Activated T-helper 1 cell treated with Interleukin-2 at 50 U/mL for 16 hours (primary cell): ENCODE results near the gene CFAP47.
"Not testable (repeated sequence)": the region's sequence is repeated elsewhere in the genome, so short reads cannot be mapped to it uniquely, and the experiment has no call there.

Experiments
- DNase-seq: peaks from one replicate; pipeline ENCODE4 v3.0.0-alpha.2; 2020; ENCODE audit warnings: low read depth

CFAP47 gene

DNA sequence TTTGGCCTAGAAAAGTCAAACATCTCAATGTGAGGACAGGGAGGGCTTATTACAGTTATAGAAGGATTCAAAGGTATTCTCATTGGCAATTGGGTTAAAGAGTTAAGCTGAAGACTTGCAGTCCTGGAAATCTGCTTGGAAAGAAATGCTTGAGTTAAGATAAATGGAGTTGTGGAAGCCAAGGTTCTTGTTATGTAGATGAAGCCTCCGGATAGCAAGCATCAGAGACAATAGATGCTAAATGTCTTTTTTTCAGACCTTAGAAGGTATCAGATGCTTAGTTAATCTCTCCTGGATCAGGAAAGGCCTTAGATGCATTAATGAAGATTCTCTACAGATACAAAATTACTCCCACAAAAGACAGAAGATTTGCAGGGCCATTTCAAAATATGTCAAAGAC, 299.3 kb downstream of the CFAP47 start:
- no peak for DNase-seq

DNA sequence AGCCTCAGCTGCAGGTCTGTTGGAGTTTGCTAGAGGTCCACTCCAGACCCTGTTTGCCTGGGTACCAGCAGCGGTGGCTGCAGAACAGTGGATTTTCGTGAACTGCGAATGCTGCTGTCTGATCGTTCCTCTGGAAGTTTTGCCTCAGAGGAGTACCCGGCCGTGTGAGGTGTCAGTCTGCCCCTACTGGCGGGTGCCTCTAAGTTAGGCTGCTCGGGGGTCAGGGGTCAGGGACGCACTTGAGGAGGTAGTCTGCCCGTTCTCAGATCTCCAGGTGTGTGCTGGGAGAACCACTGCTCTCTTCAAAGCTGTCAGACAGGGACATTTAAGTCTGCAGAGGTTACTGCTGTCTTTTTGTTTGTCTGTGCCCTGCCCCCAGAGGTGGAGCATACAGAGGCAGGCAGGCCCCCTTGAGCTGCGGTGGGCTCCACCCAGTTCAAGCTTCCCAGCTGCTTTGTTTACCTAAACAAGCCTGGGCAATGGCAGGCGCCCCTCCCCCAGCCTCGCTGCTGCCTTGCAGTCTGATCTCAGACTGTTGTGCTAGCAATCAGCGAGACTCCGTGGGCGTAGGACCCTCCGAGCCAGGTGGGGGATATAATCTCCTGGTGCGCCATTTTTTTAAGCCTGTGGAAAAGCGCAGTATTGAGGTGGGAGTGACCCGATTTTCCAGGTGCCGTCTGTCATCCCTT, 315.4 kb downstream of the CFAP47 start:
- DNase-seq, result not testable (repeated sequence)

- no peak for DNase-seq
Observed at GRCh38 chrX:36241397-36241796, 321.9 kb downstream of the CFAP47 start.

- DNase-seq, result no peak
Observed at GRCh38 chrX:36266155-36266554, 346.6 kb downstream of the CFAP47 start.

- DNase-seq, result no peak
Observed at GRCh38 chrX:36310136-36310535, 390.6 kb downstream of the CFAP47 start.

GRCh38 chrX:36314303-36314702, 394.8 kb downstream of the CFAP47 start:
- DNase-seq, result no peak

DNA sequence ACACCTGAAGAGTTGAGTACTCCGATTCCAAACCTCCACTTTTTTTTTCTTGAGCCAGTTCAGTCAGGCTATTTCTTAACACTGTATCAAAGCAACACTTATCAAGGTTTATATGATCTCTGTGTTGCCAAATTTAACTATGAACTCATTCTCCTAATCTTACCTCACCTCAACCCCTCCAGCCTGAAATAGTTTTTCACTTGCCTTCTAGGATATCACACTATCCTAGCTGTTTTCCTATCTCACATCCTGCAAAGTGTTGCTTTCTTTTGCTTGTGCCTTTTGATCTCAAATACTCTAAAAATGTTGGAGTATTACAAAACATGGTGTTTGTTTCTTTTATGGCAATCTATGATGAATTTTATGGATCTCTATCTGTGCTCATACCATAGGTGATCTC, 415.0 kb downstream of the CFAP47 start:
- no peak for DNase-seq

- no peak for DNase-seq
Observed at GRCh38 chrX:36336751-36337150, 417.2 kb downstream of the CFAP47 start.

- DNase-seq, result no peak
Observed at GRCh38 chrX:36344301-36344700, 424.8 kb downstream of the CFAP47 start.

DNA sequence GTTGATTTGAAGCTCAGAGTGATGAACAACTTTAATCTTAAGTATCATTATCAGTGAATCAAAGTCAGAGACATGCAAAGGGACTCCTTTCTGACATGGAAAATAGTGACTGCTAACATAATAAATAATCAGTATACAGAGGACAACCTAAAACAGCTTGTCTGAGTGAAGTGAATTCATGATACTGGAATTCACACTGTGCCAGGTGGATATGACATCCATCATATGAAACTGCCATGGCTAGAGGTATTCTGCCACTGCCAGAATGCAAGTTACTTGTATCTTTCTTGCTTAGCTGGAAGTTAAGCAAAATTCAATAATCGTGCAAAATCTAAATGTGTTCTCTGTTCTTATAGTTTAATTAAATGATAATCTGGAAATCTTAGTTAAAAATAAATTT, 429.0 kb downstream of the CFAP47 start:
- DNase-seq, result no peak

- DNase-seq, result no peak
Observed at GRCh38 chrX:36357855-36358254, 438.3 kb downstream of the CFAP47 start.

DNA sequence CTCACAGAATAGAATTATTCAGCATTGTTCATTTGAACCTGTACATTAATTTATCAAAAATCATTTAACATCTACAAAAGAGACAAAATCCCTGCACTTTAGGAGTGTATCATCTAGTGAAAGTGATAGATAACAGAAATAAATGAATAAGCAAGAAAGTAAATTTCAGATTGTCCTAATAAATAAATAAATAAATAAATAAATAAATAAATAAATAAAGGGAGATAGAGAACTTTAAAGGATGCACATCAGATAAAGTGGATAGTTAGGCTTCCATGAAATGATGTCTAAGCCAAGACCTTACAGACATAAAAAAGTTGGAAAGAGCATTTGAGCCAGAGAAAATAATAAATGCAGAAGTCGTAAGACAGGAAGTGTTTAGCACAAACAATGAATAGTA, 444.7 kb downstream of the CFAP47 start:
- no peak for DNase-seq

GRCh38 chrX:36383495-36383894, 464.0 kb downstream of the CFAP47 start:
- no peak for DNase-seq

DNA sequence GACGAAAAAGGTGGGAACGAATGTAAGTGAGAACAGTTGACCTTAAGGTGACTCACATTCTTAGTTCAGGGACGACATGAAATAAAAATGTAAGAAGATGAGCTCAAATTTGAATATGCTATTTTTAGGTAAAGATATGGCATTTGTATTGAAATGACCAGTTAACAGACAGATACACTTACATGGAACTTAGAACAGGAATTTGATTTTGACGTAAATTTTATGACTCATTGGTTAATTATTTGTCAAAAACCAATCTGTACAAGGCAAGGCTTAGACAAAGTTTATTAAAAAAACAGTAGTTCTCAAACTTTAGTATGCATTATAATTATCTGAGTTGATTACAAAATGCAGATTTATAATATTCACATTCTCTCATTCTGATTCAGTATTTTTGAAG, 469.4 kb downstream of the CFAP47 start:
- no peak for DNase-seq

GRCh38 chrX:36401774-36402173, 482.2 kb downstream of the CFAP47 start:
- DNase-seq, result no peak

- no peak for DNase-seq
Observed at GRCh38 chrX:36407836-36408235, 488.3 kb downstream of the CFAP47 start.

GRCh38 chrX:36414056-36414455, 494.5 kb downstream of the CFAP47 start:
- DNase-seq, result no peak

- DNase-seq, result no peak
Observed at GRCh38 chrX:36422368-36422767, 502.8 kb downstream of the CFAP47 start.

- DNase-seq, result no peak
Observed at GRCh38 chrX:36431819-36432218, 512.3 kb downstream of the CFAP47 start.

DNA sequence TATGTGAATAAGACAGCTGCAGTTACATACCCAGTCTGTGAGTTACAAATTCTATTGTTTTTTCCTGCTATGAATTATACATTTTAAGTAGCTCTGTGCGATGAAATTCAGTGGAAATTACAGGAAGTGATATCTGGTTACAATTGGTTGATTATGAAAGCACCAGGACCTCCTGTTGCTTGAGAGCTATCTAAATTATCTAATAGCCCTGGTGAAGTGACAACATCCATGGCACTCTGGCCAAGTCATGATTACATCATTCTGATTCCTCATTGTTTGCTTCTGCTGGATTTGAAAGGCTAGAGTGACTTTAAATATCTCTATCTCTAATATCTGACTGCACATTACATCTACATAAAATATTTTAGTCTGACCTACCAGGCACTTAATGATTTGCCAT, 515.0 kb downstream of the CFAP47 start:
- no peak for DNase-seq
